Stimulated activated CD8-positive, alpha-beta memory T cell treated with anti-CD3 and anti-CD28 coated beads, Interleukin-4, amount 100 ng/mL, for 1 hour (primary cell): ENCODE measurements around the gene CSTF1.
A peak's percentile ranks its signal among the peaks of the same experiment; 100 is the strongest.

Source experiments
- DNase-seq, 2 donors: peaks; one replicate each; pipeline ENCODE4 v3.0.0-alpha.2; 2020; ENCODE audit warnings: low read depth in 2 of 2, low spot score in 1 of 2

CSTF1 gene

GRCh38 chr20:56392132-56392880 lies at the start of gene CSTF1, which contains the start of gene AURKA:
Gene CSTF1 (plus strand): TSS chr20:56392645. CDS start chr20:56395553, 2,908 bp downstream.
Gene AURKA (minus strand): TSS chr20:56392215. CDS start chr20:56388197, 4,018 bp downstream.
- DNase-seq = peak; percentile 98 to 99

- DNase-seq = no peak
These were observed 49.7 kb upstream of the CSTF1 start for GRCh38 chr20:56342783-56343182.

- no peak for DNase-seq
These were observed 48.5 kb upstream of the CSTF1 start for GRCh38 chr20:56343861-56344381.

- DNase-seq = no peak
These were observed 46.5 kb upstream of the CSTF1 start for GRCh38 chr20:56345911-56346310.

- no peak for DNase-seq
These were observed 44.7 kb upstream of the CSTF1 start for GRCh38 chr20:56347628-56348304.

- DNase-seq = no peak
These were observed 44.1 kb upstream of the CSTF1 start for GRCh38 chr20:56348305-56348693.

- DNase-seq = no peak
These were observed 43.7 kb upstream of the CSTF1 start for GRCh38 chr20:56348746-56349145.

- DNase-seq = no peak
These were observed 41.6 kb upstream of the CSTF1 start for GRCh38 chr20:56350842-56351241.

- DNase-seq = no peak
These were observed 39.9 kb upstream of the CSTF1 start for GRCh38 chr20:56352345-56353055.

- DNase-seq = no peak
These were observed 39.1 kb upstream of the CSTF1 start for GRCh38 chr20:56353356-56353755.

GRCh38 chr20:56358070-56358469 lies 34.4 kb upstream of the CSTF1 start:
- DNase-seq = no peak

- DNase-seq = peak; percentile 44 to 64
These were observed 33.7 kb upstream of the CSTF1 start, which contains the start of gene FAM210B for GRCh38 chr20:56358600-56359211. Gene FAM210B (plus strand): TSS chr20:56358974. CDS start chr20:56359006, 32 bp downstream.

- DNase-seq = no peak
These were observed 33.0 kb upstream of the CSTF1 start for GRCh38 chr20:56359212-56360132.

- DNase-seq = no peak
These were observed 32.1 kb upstream of the CSTF1 start for GRCh38 chr20:56360133-56360907.

GRCh38 chr20:56360908-56361205 lies 31.6 kb upstream of the CSTF1 start:
- no peak for DNase-seq

- no peak for DNase-seq
These were observed 30.5 kb upstream of the CSTF1 start for GRCh38 chr20:56361900-56362299.

GRCh38 chr20:56362833-56363413 lies 29.5 kb upstream of the CSTF1 start:
- DNase-seq = no peak

GRCh38 chr20:56363491-56363890 lies 29.0 kb upstream of the CSTF1 start:
- no peak for DNase-seq
